GM19025 (cell line): ENCODE measurements around the gene MAML2.

Experiments used
- ATAC-seq: cut with Tn5 transposase; IDR thresholded peaks from one replicate; pipeline ENCODE4 v1.9.1; 2021; ENCODE audit warnings: mild to moderate bottlenecking, low read depth, moderate library complexity; ENCODE audit not compliant: unreplicated experiment

Gene MAML2

DNA sequence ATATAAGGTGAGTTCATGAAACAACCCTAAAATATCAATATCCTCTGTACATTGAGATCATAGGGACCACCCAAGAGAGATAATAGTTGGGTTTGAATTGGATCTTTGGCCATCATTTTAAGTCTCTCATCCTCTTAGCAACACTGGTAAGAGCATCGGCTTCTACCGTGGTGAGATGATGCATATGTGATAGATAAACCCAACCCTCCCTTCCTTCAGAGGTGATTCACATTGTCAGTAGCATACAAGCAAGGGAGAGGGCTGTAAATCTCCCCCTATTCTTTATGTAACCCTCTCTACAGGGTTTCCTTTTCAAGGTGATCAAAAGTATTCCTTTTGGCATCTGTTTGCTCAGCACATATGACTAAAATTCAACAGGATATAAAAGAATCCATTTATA lies 316.7 kb downstream of the MAML2 start:
- no peak for ATAC-seq

DNA sequence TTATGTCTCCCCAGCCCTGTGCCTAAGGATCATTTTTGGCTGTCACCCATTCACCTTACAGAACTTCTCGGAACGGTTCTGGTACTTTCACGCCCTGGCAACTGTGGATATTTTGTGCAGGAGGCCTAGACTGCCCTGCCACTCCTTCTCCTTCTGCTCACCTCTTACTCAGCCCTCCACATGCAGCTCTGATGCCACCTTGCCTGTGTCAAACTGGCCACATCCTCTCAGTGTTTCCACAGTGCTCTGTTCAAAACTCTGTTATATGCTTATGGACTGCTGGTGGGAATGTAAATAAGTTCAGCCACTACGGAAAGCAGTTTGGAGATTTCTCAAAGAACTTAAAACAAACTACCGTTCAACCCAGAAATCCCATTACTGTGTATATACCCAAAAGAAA lies 318.3 kb downstream of the MAML2 start:
- no peak for ATAC-seq

DNA sequence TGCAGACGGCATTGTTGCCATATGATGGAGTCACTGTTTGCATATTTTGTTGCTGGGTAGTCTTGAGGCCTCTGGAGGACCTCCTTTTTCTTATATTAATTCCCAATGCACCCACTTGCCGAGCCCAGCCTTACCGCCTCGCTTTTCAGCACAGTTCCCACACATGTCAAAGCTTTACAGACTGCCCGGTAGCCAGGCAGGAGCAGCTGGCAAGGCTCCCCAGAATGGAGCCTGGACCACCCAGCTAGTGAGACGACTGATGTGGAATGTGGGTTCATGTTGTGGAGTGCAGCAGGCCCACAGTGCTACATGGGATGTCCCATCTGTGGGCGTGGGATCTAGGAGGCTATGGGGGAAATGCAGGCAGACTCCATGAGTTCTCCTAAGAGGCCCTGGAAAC lies 319.7 kb downstream of the MAML2 start:
- ATAC-seq: no peak

DNA sequence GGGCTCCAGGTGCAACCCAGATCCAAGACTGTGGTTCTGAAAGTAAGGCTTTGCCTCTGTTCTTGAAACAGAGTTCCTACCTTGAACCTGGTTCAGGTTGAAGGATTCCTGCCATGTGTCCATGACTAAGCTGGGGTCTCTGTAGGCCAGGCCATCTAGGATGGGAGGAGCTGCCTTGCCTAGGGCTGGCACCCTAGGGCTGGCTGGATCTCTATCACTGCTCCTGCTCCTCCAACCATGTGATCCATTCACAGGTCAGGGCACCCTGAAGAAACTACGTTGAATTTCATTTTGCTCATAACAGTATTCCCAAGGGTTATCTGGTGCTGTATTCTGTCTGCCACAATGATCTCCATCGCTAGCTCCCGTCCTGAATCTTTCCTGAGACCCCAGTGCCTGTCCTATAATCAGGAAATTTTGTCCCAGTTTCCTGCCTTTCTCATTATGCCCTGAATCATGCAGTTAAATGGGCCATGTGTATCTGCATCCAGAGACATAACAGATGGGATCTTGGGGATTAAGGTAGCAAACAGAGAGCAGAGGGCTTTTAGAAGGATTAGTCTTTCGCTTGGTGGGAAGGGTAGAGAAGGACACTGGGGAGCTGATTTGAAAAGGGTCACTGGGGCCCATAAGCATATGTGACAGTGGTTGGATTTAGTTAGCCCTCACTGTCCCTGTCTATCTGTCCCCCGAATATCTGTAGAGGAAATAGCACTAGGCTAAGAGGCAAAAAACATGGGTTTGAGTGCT lies 320.9 kb downstream of the MAML2 start:
- ATAC-seq: no peak

DNA sequence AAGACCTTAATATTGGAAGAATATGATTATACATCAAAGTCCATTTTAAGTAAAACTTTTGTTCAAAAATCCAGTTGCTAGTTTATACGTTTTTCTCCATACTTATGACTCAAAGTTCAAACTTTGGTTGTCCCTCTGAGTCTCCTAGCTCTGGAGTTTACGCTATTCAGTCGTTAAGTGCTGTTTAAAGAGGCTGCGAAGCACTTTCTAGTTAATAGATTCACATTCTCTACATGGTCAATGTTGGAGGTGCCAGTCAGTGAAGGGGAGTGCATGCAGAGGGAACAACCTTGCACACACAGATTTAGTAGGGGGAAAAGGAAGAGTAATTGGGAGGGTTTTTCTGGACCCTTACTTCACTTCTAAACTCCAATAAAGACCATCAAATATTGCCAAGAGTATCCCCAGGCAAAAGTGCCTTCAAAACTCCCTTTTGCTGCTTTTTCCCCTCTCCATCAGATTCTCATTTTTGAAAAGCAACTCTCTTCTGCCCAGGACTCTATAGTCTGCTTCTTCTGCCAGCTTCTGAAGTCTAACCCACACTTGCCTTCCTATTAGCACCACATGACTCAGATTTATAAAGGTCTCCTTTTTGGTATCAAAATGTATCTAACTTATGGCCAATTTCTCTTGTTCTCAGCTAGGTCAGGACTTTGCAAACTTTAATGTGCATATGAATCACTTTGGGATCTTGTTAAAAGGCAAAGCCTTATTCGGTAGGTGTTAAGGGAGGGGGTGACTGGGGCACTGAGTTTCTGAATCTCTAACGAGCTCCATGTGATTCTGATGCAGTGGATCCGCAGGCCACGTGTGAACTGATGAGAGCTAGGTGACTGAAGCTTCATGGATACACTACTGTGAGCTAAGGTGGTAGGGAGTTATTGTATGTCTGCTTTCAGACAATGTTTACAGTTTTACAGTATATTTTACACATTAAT lies 322.9 kb downstream of the MAML2 start:
- no peak for ATAC-seq

DNA sequence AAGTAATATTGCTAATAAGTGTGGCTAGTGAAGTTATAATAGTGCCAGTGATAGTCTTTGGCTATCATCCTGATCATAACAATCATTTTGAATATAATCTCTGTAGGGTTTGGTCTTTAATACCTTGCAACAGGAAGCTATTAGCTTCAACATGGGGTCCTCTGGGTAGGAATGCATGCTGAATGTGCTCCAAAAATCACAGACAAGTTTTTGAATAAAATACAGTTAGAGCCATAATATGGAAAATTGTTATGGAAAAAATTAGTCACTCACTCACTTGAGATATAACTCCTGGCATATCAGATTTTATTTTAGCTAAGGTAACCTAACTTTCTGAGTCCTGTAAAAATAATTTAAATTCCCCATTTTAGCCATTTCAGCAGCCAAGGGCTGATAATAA lies 323.7 kb downstream of the MAML2 start:
- no peak for ATAC-seq

DNA sequence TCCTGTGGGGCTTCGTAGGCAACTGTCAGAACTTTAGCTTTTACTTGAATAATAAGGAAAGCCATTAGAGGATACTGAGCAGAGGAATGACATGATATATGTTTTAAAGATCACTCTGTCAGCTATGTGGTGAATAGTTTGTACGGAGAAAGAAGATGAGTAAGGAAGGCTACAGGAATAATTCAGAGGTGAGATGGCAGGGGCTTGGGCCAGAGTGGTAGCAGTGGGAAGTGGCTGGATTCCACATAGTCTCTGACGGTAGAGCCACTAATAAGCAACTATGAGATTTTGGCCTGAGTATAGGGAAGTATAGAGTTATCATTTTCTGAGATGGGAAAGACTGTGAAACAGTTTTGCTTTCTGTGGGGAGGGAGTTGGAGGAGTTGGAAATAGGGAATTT lies 325.1 kb downstream of the MAML2 start:
- ATAC-seq: no peak

DNA sequence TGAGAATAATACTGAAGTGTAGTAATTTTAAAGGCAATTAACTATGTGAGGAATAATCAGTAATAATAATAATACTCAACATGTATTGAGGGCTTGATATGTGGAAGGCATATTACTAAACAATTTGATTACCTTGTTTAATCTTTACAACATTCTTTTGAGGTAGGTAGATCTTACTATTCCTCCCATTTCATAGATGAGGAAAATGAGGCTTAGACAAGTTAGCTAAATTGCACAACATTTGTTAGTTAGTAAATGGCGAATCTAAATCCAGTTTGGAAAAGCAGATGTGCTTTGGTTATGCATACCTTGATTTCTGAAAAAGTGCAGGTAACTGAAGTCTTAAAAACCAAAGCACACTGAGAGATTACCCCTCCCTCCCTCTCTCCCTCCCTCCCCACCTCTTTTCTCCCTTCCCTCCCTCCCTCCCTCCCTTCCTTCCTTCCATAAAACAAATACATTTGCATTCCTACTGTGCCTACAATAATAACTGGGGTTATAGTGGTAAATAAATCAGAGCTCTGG lies 326.0 kb downstream of the MAML2 start:
- no peak for ATAC-seq

DNA sequence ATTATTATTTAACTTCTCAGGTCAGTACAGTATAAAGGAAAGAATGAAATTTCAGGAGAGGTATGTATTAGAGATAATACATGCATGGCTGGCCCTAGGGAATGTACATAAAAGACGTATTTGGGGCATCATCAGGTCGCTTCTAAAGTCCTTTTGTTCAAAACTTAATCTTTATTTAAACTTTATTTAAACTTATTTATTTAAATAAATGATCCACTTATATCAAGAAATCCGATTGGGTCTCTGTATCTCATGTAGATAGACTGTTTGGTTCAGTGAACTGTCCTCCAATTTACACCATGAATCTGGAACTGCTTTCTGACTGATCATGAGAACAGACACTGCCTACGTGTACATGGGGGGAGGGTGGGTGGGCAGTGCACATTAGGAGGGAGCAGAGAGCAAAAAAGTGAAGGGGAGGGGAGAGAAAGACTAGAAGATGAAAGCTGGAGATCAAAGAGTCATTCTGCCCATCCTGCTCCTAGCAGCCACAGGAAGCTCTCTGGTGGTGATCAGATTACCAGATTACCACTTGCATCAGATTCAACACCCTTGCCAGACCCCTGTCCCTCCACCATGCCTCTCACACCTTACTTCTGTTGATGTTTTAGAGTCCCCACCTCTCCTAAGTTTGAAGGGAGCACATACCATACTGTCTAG lies 327.0 kb downstream of the MAML2 start:
- no peak for ATAC-seq

DNA sequence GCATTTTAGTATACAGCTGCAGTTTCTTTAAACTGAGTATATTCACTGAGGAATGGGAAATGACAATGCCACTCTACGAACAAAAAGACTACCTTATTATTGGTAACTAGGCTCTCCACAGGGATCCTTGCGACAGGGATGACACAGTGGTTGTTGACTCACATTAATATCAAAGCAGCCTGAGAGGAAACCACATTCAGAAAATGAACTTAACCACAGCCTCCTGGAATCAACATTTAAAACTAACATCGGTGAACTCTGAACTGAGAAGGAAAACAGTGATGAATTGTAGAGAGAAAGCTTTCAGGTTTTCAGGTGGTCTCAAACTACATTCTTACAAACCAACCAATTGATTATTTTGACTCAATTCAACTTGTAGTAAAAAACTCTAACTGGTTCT lies 328.8 kb downstream of the MAML2 start:
- ATAC-seq: no peak

DNA sequence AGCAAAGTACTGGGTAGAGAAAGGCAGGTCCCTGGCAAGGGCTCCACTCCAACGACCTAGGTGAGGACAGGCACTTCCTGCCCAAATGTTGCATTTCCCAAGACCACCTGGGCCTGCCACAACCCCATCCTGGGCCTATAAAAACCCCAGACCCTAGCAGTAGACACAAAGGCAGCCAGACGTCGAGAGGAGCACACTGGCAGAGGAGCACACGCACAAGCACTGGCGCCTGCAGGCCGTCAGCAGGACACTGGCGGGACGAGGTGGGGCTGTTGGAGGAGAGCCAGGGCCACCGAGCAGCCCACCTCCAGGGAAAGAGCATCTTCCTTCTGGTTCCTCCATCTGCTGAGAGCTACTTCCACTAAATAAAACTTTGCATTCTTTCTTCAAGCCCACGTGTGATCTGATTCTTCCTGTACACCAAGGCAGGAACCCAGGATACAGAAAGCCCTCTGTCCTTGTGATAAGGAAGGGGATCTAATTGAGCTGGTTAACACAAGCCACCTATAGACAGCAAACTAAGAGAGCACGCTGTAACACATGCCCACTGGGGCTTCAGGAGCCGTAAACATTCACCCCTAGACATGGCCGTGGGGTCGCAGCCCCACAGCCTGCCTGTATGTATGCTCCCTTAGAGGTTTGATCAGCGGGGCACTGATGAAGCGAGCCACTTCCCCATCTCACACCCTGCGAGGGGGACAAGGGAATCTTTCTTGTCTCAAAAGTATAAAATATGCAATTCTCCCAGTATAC lies 329.4 kb downstream of the MAML2 start:
- no peak for ATAC-seq

DNA sequence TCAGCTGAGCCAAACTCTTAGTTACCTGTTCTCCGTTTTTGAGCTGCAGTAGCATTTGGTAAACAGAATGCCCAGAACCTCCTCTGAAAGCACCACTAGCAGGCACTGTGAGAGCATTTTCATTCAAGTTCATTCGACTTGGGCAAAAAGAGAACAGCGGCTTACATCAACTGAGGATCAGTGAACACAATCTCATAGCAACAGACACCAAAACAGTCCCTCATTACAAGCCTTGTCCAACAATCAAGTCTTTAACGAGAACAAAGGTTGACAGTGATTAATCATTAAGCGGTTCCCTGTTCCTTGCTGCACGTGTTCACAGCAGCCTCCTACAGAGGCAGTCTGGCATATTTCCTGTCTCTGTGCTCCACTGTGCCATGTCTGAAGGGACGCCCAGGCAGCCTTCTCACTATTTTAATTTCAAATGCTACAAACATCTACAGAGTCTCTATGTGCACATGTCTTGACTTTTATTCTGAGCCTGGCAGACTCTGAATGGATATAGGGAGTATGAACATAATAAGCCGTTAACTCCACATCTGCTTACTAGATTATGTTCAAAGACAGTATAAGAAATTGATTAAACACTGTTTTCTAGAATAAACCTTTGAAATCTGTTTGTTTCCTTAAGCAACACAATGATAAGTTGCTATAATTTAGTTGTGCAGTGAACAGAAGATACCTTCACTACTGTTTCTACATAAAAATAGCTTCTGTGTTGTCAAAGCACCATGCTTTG lies 330.7 kb downstream of the MAML2 start:
- peak; percentile 84 for ATAC-seq

DNA sequence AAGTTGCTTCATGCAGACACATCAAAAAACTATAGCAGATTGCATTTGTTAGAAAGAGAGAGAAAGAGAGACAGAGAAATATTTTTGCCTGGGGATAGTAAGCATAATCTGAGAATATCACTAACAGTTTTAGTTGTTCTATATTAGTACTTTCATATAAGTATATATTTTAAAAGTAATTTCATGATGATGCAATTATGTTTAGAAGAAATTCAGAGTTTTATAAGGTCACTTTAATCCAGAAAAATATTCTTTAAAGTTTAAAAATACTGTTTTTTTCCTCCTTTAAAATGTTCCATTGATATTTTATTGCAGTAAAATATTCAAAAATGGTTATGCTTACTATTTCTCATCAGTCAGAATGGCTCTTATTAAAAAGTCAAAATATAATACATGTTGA lies 332.3 kb downstream of the MAML2 start:
- no peak for ATAC-seq

DNA sequence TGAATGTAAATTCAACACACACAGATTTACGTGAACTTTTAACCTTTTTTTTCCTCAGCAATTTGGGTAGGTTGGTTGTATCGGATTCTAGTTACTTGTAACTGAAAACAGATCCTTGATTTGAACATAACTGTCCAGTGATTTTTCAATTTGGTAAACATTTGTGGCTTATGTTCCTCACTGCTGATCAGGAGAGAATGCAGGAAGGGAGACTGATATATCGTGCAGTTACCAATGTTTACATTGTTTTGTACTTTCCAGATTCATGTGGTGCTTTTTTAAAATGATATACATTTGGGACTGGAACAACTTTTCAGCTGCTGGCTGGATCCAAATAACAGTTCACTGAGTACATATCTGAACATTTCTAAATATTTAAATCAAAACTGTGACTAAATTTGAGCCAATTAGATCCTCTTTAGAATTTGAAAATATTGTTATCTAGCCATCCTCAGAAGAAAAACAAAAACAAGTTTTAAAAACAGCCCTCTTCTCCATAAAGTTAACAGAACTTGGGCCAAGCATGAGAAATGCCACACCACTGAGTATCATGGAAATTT lies 334.8 kb downstream of the MAML2 start:
- ATAC-seq: no peak

DNA sequence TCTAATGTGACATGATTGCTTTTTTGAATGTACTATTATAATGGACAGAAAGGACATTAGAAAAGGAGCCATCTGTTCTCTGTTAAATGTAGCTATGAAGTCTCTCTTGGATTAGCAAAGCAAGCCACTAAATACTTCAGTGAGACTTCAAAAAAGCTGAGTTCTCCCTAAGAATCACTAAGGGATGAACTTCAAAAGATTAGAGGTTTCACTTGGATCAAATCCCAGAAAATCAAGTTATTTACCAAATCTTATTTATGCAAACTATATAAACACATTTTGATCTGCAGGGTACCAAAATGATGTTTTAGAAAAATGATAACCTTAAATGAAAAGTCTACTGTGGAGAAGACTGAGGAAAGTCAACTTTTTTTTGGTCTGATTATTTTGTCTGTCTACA lies 337.0 kb downstream of the MAML2 start:
- no peak for ATAC-seq

DNA sequence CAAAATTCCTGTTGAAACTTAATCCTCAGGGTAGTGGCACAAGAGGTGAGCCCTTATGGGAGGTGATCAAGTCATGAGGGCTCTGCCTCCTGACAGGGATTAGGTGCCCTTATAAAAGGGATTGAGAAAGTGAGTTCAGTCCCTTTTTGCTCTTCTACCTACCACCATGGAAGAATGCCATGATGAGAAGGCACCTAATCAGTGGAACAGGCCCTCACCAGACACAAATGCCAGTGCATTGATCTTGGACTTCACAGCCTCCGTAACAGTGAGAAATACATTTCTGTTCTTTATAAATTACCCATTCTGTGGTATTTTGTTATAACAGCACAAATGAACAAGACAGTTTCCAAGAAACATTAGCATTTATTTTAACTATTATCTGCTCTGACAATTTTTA lies 338.1 kb downstream of the MAML2 start:
- no peak for ATAC-seq

DNA sequence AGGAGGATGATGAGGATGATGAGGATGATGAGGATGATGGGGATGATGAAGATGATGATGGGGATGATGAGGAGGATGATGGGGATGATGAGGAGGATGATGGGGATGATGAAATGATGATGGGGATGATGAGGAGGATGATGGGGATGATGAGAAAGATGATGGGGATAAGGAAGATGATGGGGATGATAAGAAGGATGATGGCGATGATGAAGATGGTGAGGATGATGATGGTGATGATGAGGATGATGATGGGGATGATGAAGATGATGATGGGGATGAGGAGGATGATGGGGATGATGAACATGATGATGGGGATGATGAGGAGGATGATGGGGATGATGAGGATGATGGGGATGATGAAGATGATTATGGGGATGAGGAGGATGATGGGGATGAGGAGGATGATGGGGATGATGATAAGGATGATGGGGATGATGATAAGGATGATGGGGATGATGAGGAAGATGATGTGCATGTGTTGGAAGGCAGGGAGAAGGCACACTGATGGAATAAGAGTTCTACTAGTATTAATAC lies 340.2 kb downstream of the MAML2 start:
- ATAC-seq: no peak

DNA sequence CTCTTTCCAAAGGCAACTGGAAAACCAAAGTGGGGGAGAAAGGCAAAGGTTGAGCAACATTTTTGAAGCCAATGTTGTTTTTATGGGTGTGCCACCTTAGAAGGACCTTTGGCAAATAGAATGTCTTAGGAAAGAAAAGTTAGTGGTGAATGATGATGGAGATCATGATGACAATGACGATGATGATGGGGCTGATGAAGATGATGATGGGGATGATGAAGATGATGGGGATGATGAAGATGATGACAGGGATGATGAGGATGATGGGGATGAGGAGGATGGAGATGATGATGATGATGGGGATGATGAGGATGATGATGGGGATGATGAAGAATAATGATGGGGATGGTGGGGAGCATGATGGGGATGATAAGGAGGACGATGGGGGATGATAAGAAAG lies 340.7 kb downstream of the MAML2 start:
- ATAC-seq: no peak

DNA sequence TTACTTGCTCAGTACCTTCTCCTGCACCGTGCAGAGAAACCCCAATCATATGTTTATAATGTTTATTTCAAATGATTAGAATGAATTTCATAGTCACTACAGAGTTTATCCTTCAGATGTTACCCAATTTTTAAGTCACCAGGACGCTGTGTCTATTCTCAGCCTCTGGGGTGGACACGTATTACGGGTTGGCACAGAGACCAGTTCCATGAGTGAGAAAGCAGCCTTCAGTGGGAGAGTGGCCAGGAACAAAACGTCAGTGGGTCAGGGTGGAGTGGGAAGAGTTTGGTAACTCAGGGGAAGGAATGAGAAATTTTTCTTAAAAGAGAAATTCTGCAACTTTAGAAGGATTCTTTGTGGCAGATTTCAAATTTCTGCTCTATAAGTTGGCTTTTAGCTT lies 342.0 kb downstream of the MAML2 start:
- ATAC-seq: no peak
